Body of pancreas (tissue), 4 donors: ENCODE data around the gene COL23A1. TPM values are rescaled to one million over a fixed set of nuclear protein-coding genes. Genes with fewer than 3 reads are reported as not detected.

Source experiments
- ATAC-seq: fragments of 150-250 bp; one replicate; pipeline ENCODE4 v1.9.1; 2016
- DNase-seq, 4 donors: peaks; one replicate each; pipeline ENCODE4 v3.0.0-alpha.2; 2019
- H3K27ac ChIP-seq, 4 donors: fragments of 200-600 bp; sonication (generic); 1 replicate in 3 of 4; 2 replicates in 1 of 4; pipeline versions ENCODE4 v1.5.1 to v1.6.1; 2016 to 2019; ENCODE audit warnings: mild to moderate bottlenecking in 1 of 4, mixed read lengths in 1 of 4, moderate library complexity in 1 of 4
- H3K27me3 ChIP-seq, 2 donors: fragments of 200-600 bp; sonication (generic); one replicate each; pipeline ENCODE4 v1.6.0; 2016; ENCODE audit warnings: mild to moderate bottlenecking in 1 of 2
- H3K36me3 ChIP-seq, 2 donors: fragments of 200-600 bp; sonication (generic); replicated peaks in 1 of 2; 2 replicates each; pipeline ENCODE4 v1.5.1; 2016; ENCODE audit warnings: low read depth in 2 of 2; ENCODE audit not compliant: insufficient read depth in 1 of 2
- H3K4me1 ChIP-seq: fragments of 200-600 bp; sonication (generic); one replicate; pipeline ENCODE4 v1.6.0; 2016
- H3K4me3 ChIP-seq, 2 donors: fragments of 200-600 bp; sonication (generic); 1 replicate in 1 of 2; 2 replicates in 1 of 2; pipeline ENCODE4 v1.5.1; 2016 to 2019
- H3K9me3 ChIP-seq, 3 donors: fragments of 200-600 bp; sonication (generic); 1 replicate in 2 of 3; 2 replicates in 1 of 3; pipeline ENCODE4 v1.5.1; 2016
- POLR2A ChIP-seq, 3 donors: fragments of 450-650 bp; IDR thresholded peaks; one replicate each; pipeline ENCODE4 v1.6.1; 2016; ENCODE audit warnings: antibody characterized with exemption in 3 of 3, mild to moderate bottlenecking in 2 of 3
- WGBS, 2 donors: methylation state at CpG; one replicate each; pipeline ENCODE4 v1.1.5; 2017; 5-methylcytosine and 5-hydroxymethylcytosine counted together
- intact Hi-C: fragments of 100-400 bp; cut with DNase I; formaldehyde crosslinking; loops from one replicate; pipeline ENCODE4 v1.15.1; 2023
- total RNA-seq, 2 donors: library from RNA; depleted of rRNA; stranded (reverse); fragments of >200 nt; gene quantifications; one replicate each; pipeline ENCODE4 v1.1.0, GENCODE V29; 2016
- TF ChIP-seq, protein P1 (sequence below), 7 experiments: fragments of 450-650 bp in 4 of 7; fragments of 200-600 bp in 3 of 7; sonication (generic) in 3 of 7; IDR thresholded peaks; one replicate each; pipeline ENCODE4 v1.5.1; 2016 to 2019; ENCODE audit warnings: antibody characterized with exemption in 7 of 7

COL23A1 gene
- total RNA-seq, 2 donors from 2014 or later = not detected

DNA sequence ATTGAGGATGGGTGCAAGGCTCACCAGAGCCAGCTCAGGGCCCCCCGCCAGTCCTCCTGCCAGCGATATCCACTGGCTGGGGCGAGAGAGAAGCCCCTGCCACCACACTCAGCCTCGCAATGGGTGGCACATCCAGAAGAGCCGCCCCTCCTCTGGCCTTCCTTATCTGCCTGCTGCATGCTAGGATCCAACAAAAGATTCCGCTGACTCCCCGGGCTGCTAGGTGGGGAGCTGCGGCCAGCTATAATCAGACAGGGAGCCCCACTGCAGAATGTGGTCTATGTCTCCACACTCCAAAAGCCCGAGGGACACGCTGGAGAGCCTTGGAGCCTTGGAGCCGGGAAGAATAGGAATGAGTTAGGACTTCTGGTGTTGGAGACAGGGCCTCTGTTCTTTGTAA, 32.8 kb downstream of the COL23A1 start:
- no peaks in the 10 kb centered on the region for H3K36me3 ChIP-seq
- ATAC-seq (no peak), DNase-seq (no peak)
- H3K9me3 ChIP-seq = no peaks in the 10 kb centered on the region
- no peak overlapping the region for H3K4me3 ChIP-seq
- 70 to 82% methylated on average over 10 to 11 of the region's 11 CpGs for WGBS, 2 donors
- H3K4me1 ChIP-seq = no peaks in the 10 kb centered on the region
- TF ChIP-seq POLR2A (IDR thresholded peaks at IDR 0.05) = no peak
- TF ChIP-seq, protein P1, sequence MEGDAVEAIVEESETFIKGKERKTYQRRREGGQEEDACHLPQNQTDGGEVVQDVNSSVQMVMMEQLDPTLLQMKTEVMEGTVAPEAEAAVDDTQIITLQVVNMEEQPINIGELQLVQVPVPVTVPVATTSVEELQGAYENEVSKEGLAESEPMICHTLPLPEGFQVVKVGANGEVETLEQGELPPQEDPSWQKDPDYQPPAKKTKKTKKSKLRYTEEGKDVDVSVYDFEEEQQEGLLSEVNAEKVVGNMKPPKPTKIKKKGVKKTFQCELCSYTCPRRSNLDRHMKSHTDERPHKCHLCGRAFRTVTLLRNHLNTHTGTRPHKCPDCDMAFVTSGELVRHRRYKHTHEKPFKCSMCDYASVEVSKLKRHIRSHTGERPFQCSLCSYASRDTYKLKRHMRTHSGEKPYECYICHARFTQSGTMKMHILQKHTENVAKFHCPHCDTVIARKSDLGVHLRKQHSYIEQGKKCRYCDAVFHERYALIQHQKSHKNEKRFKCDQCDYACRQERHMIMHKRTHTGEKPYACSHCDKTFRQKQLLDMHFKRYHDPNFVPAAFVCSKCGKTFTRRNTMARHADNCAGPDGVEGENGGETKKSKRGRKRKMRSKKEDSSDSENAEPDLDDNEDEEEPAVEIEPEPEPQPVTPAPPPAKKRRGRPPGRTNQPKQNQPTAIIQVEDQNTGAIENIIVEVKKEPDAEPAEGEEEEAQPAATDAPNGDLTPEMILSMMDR (IDR thresholded peaks at IDR 0.05) = no peak
- no peaks in the 10 kb centered on the region for H3K27me3 ChIP-seq
- intact Hi-C loops = no loop called here
- H3K27ac ChIP-seq = no peak overlapping the region

GRCh38 chr5:178555771-178556211, 34.4 kb downstream of the COL23A1 start:
- Histone ChIP-seq H3K36me3 (no peaks in the 10 kb centered on the region), H3K4me3 (no peak overlapping the region), H3K4me1 (no peaks in the 10 kb centered on the region), H3K9me3 (no peaks in the 10 kb centered on the region), H3K27ac (no peak overlapping the region), H3K27me3 (no peaks in the 10 kb centered on the region)
- WGBS, 2 donors = 53 to 66% methylated on average over 8 to 14 of the region's 14 CpGs
- intact Hi-C loops = no loop called here
- TF ChIP-seq, protein P1 (IDR thresholded peaks at IDR 0.05) = no peak
- no peak for DNase-seq
- no peak for ATAC-seq

- no peaks in the 10 kb centered on the region for H3K27me3 ChIP-seq
- intact Hi-C loops = no loop called here
- no peak for TF ChIP-seq POLR2A (IDR thresholded peaks at IDR 0.05)
- TF ChIP-seq, protein P1 (IDR thresholded peaks at IDR 0.05) = no peak
- no peaks in the 10 kb centered on the region for H3K9me3 ChIP-seq
- no peak overlapping the region for H3K27ac ChIP-seq
- DNase-seq (no peak), ATAC-seq (no peak)
- WGBS, 2 donors = 76 to 77% methylated on average over 5 to 7 of the region's 7 CpGs
- H3K4me3 ChIP-seq = no peak overlapping the region
- no peaks in the 10 kb centered on the region for H3K36me3 ChIP-seq
- no peaks in the 10 kb centered on the region for H3K4me1 ChIP-seq
These were observed 35.2 kb downstream of the COL23A1 start for GRCh38 chr5:178555005-178555404.

- no peak for DNase-seq
- Histone ChIP-seq H3K4me1 (no peaks in the 10 kb centered on the region), H3K27ac (no peak overlapping the region), H3K27me3 (no peaks in the 10 kb centered on the region), H3K36me3 (no peaks in the 10 kb centered on the region), H3K4me3 (no peak overlapping the region), H3K9me3 (no peaks in the 10 kb centered on the region)
- TF ChIP-seq, protein P1 (IDR thresholded peaks at IDR 0.05) = no peak
- TF ChIP-seq POLR2A (IDR thresholded peaks at IDR 0.05) = no peak
- intact Hi-C loops = loop anchor here (5.0 kb wide), 1 partner anchor 272 kb away; no protein-coding TSS in a partner anchor
- no peak for ATAC-seq
- WGBS, 2 donors = 71 to 80% methylated on average over 11 of the region's 11 CpGs
These were observed 35.9 kb downstream of the COL23A1 start for GRCh38 chr5:178554311-178554710.

- TF ChIP-seq, protein P1 (IDR thresholded peaks at IDR 0.05) = no peak
- TF ChIP-seq POLR2A (IDR thresholded peaks at IDR 0.05) = no peak
- intact Hi-C loops = loop anchor here (5.0 kb wide), 1 partner anchor 271 kb away; no protein-coding TSS in a partner anchor
- Histone ChIP-seq H3K9me3 (no peaks in the 10 kb centered on the region), H3K27ac (no peak overlapping the region), H3K4me1 (no peaks in the 10 kb centered on the region), H3K36me3 (no peaks in the 10 kb centered on the region), H3K27me3 (no peaks in the 10 kb centered on the region), H3K4me3 (no peak overlapping the region)
- DNase-seq (no peak), ATAC-seq (no peak)
- 47 to 54% methylated on average over 13 of the region's 13 CpGs for WGBS, 2 donors
These were observed 36.7 kb downstream of the COL23A1 start for GRCh38 chr5:178553517-178553916.
